Neuron (in vitro differentiated cells): ENCODE data around the gene NRCAM.

Experiments used
- H2AFZ ChIP-seq: one replicate; pipeline ENCODE4 v1.6.1; 2013; ENCODE audit warnings: low read depth, mild to moderate bottlenecking, inconsistent platforms, low read length, moderate library complexity
- H3K27me3 ChIP-seq: one replicate; pipeline ENCODE4 v1.6.1; 2013; ENCODE audit warnings: low read length; ENCODE audit not compliant: insufficient read depth
- H3K36me3 ChIP-seq: one replicate; pipeline ENCODE4 v1.6.1; 2013; ENCODE audit warnings: low read length; ENCODE audit not compliant: insufficient read depth
- H3K4me1 ChIP-seq: one replicate; pipeline ENCODE4 v1.6.1; 2013; ENCODE audit warnings: low read length; ENCODE audit not compliant: insufficient read depth
- H3K4me3 ChIP-seq: 2 replicates; pipeline ENCODE4 v1.5.1; 2013; ENCODE audit warnings: mild to moderate bottlenecking, low read length, moderate library complexity
- H3K9me3 ChIP-seq: one replicate; pipeline ENCODE4 v1.6.1; 2013; ENCODE audit warnings: low read length

The NRCAM gene

GRCh38 chr7:108236681-108237415, 219.4 kb downstream of the NRCAM start:
- H3K36me3 ChIP-seq, result no peaks in the 10 kb centered on the region
- H3K4me1 ChIP-seq, result peaks cover 11% of the 10 kb centered on the region
- H2AFZ ChIP-seq, result no peak overlapping the region
- H3K27me3 ChIP-seq, result no peaks in the 10 kb centered on the region
- H3K4me3 ChIP-seq, result no peak overlapping the region
- H3K9me3 ChIP-seq, result no peaks in the 10 kb centered on the region

DNA sequence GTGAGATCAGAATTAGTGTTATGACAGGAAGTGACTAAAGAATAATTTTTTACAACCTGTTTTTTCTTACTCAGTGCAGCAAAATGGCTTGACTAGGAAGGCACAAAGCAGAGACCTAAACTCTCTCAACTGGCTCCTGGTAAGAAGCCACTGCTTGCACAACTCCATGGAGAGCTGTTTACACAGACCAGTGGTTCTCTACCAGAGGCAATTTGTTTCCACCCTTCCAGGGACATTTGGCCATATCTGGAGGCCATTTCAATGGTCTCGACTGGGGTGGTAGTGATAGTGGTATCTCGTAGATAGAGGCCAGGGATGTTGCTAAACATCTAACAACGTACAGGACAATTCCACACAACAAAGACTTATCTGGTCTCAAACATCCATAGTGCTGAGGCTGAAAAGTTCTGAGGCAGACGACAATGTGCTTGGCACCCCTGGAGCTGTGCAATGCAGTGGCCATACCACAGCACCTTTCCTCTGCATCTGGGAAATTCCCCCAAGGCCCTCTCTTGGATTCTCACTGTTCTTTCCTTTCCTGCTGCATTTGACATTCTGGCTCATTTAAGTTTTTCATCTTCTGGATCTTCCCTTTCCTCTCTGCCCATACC, 220.7 kb downstream of the NRCAM start:
- Histone ChIP-seq H3K36me3 (peaks cover under 1% of the 10 kb centered on the region), H3K27me3 (no peaks in the 10 kb centered on the region), H3K4me1 (peaks cover 11% of the 10 kb centered on the region)

DNA sequence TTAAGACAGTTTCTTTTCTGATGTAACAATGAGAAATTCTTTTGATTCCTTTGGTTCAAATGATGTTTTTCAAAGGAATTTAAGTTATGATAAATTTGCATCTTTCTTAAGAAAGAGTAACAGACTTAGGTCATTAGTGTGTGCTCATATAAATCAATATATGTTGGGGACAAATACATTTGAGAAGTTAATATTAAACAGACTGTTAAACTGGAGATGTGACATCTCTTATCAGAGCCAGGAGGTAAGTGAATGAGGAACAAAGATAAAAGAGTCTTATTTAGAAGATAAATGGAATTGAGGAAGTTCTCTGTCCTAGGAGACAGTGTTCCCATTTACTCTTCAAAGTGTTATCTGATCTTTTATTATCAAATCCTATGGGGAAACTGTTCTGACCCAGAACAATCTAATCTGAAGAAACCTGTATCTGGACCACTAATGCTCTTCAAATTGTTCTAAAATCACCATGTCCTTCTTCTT, 221.2 kb downstream of the NRCAM start:
- Histone ChIP-seq H3K27me3 (no peaks in the 10 kb centered on the region), H3K9me3 (no peaks in the 10 kb centered on the region), H3K4me1 (peaks cover 9% of the 10 kb centered on the region), H3K36me3 (peaks cover 3% of the 10 kb centered on the region), H3K4me3 (no peak overlapping the region), H2AFZ (no peak overlapping the region)

More for the DNA sequence above, 220.7 kb downstream of the NRCAM start:
- no peaks in the 10 kb centered on the region for H3K9me3 ChIP-seq
- no peak overlapping the region for H3K4me3 ChIP-seq
- no peak overlapping the region for H2AFZ ChIP-seq

DNA sequence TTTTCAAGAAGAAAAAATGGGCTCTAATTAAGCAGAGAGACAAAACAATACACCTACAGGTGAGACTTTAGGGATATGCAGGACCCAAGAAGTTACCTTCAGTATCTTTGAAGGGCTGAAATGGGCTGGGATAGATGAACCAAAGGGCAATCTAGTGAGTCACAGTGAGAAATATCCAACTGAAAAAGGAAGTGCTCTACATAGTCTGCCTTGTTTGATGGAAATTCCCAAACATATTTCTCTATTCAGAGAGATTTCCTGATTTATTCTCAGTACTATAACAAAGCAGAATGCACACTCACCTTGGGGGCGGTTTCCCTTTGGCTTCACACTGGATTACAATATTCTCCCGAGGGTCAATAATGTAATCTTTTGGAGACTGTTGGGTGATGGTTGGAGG, 222.0 kb downstream of the NRCAM start:
- Histone ChIP-seq H3K27me3 (no peaks in the 10 kb centered on the region), H2AFZ (no peak overlapping the region)

DNA sequence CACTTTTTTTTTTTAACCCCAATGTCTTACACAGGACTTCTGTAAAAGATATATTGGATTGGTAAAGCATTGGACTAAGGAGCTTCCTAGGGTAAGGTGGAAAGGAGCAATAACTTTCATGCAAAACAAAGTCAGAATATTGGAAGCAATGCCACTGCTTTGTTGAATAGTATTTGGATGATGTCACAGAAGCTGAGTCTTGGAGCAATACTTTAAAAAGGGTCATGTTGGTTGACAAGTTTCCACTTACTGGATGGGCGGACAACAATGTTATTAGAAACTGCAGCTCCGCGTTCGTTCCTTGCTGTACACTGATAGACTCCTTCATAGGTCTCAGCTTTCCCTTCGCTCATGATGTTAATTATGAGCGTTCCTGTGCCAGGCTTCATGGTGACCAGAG, 224.2 kb downstream of the NRCAM start:
- Histone ChIP-seq H2AFZ (no peak overlapping the region), H3K9me3 (no peaks in the 10 kb centered on the region), H3K36me3 (peaks cover 10% of the 10 kb centered on the region), H3K27me3 (no peaks in the 10 kb centered on the region), H3K4me3 (no peak overlapping the region), H3K4me1 (peaks cover 4% of the 10 kb centered on the region)

More for the DNA sequence above, 222.0 kb downstream of the NRCAM start:
- peaks cover 4% of the 10 kb centered on the region for H3K36me3 ChIP-seq
- no peaks in the 10 kb centered on the region for H3K9me3 ChIP-seq
- H3K4me1 ChIP-seq, result peaks cover 4% of the 10 kb centered on the region
- H3K4me3 ChIP-seq, result no peak overlapping the region

DNA sequence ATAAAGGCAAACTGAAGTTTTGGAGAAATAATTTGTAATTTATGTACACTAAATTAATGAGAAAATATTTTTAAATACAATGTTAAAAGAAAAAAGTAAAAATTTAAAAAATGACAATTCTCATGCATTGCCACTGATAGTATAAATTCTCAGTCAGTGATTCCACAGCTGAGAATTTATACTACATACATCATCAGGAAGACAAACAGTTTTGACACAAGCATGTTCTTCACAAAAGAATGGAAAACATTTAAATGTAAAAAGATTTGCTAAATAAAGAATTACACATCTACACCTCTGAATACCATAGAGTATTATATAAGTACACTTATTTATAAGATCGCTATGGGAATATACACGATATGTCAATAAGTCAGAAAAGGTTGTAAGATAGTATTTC, 225.0 kb downstream of the NRCAM start:
- no peak overlapping the region for H2AFZ ChIP-seq
- peaks cover 12% of the 10 kb centered on the region for H3K36me3 ChIP-seq
- peaks cover 3% of the 10 kb centered on the region for H3K4me1 ChIP-seq
- no peak overlapping the region for H3K4me3 ChIP-seq
- no peaks in the 10 kb centered on the region for H3K9me3 ChIP-seq
- H3K27me3 ChIP-seq, result no peaks in the 10 kb centered on the region

DNA sequence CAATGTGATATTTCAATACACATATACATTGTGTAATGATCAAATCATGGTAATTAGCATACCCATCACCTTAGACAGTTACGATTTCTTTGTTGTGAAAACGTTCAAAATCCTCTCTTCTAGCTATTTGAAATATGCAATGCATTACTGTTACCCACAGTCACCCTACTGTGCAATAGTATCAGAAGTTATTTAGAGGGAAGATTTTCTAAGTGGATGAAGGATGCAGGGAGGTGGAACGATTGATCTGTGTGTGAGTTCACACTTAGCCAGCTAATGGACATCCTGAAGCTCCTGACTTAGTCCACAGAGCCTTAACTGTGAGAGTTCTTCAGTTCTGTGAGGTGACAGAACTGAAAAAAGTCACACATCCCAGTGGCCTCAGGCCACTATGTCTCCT, 228.9 kb downstream of the NRCAM start:
- Histone ChIP-seq H3K9me3 (no peaks in the 10 kb centered on the region), H3K4me1 (peaks cover 7% of the 10 kb centered on the region), H2AFZ (no peak overlapping the region), H3K4me3 (no peak overlapping the region), H3K27me3 (no peaks in the 10 kb centered on the region), H3K36me3 (peaks cover 13% of the 10 kb centered on the region)

DNA sequence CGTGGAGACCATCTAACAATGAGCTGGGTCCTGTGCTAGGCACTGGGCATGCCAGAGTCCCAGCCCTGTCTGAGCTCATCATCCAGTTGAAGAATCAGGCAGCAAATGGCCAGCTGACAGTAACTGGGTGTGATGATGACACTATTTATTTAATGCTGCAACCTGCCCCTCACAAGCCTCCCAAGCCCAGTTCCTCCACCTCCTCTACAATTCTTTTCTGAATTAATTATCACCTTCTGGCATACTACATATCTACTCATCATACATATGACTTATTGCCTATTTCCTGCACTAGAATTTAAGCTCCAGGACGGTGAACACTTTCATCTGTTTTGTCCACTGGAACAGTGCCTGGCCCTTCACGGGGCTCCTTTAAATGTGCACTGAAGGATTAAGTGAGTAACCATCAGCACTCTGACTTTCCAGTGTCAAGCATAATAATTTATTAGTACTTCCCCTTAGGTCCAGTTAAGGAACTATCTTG, 229.4 kb downstream of the NRCAM start:
- Histone ChIP-seq H3K36me3 (peaks cover 13% of the 10 kb centered on the region), H3K9me3 (no peaks in the 10 kb centered on the region), H2AFZ (no peak overlapping the region), H3K27me3 (no peaks in the 10 kb centered on the region), H3K4me1 (peaks cover 7% of the 10 kb centered on the region), H3K4me3 (no peak overlapping the region)

GRCh38 chr7:108225531-108226181, 230.6 kb downstream of the NRCAM start:
- peaks cover 7% of the 10 kb centered on the region for H3K4me1 ChIP-seq

DNA sequence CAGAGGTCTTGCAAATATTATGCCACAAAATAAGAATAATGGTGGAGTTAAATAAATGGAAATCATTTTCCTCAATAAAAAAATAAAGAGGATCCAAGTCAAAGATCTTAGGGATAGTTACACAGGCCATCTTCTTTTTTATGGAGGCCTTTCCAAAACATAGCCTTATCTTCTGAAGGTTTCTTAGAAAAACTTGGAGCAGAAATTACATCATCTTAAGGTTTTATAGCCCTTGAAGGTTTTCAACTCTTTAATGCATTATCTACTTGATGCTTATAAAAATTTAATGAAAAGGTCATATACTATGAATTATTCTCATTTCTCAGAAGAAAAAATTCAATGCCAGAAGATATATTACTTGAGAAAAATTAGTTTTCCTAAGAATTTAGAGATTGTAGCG, 231.8 kb downstream of the NRCAM start:
- H2AFZ ChIP-seq, result no peak overlapping the region
- H3K9me3 ChIP-seq, result no peaks in the 10 kb centered on the region
- no peak overlapping the region for H3K4me3 ChIP-seq
- H3K4me1 ChIP-seq, result peaks cover 7% of the 10 kb centered on the region
- no peaks in the 10 kb centered on the region for H3K27me3 ChIP-seq
- H3K36me3 ChIP-seq, result peaks cover 14% of the 10 kb centered on the region

More at GRCh38 chr7:108225531-108226181, 230.6 kb downstream of the NRCAM start:
- H3K36me3 ChIP-seq, result peaks cover 16% of the 10 kb centered on the region
- no peaks in the 10 kb centered on the region for H3K27me3 ChIP-seq
- H2AFZ ChIP-seq, result no peak overlapping the region
- no peak overlapping the region for H3K4me3 ChIP-seq
- no peaks in the 10 kb centered on the region for H3K9me3 ChIP-seq

GRCh38 chr7:108222236-108222892, 233.9 kb downstream of the NRCAM start:
- H3K4me1 ChIP-seq, result peaks cover 7% of the 10 kb centered on the region
- H3K27me3 ChIP-seq, result no peaks in the 10 kb centered on the region
- H3K36me3 ChIP-seq, result peaks cover 10% of the 10 kb centered on the region
- H3K9me3 ChIP-seq, result no peaks in the 10 kb centered on the region
- H2AFZ ChIP-seq, result no peak overlapping the region
- no peak overlapping the region for H3K4me3 ChIP-seq

- Histone ChIP-seq H2AFZ (no peak overlapping the region), H3K9me3 (peaks cover 4% of the 10 kb centered on the region), H3K27me3 (no peaks in the 10 kb centered on the region), H3K4me3 (no peak overlapping the region), H3K4me1 (no peaks in the 10 kb centered on the region), H3K36me3 (peaks cover 11% of the 10 kb centered on the region)
These were observed 244.6 kb downstream of the NRCAM start for GRCh38 chr7:108211382-108212201.
